Body of pancreas (tissue), 4 donors: ENCODE data around the gene ATXN1. TPM values are rescaled to one million over a fixed set of nuclear protein-coding genes. Genes with fewer than 3 reads are reported as not detected.

ENCODE experiments used
- ATAC-seq: fragments of 150-250 bp; one replicate; pipeline ENCODE4 v1.9.1; 2016
- DNase-seq, 4 donors: peaks; one replicate each; pipeline ENCODE4 v3.0.0-alpha.2; 2019
- H3K27ac ChIP-seq, 4 donors: fragments of 200-600 bp; sonication (generic); 1 replicate in 3 of 4; 2 replicates in 1 of 4; pipeline versions ENCODE4 v1.5.1 to v1.6.1; 2016 to 2019; ENCODE audit warnings: mild to moderate bottlenecking in 1 of 4, mixed read lengths in 1 of 4, moderate library complexity in 1 of 4
- H3K27me3 ChIP-seq, 2 donors: fragments of 200-600 bp; sonication (generic); one replicate each; pipeline ENCODE4 v1.6.0; 2016; ENCODE audit warnings: mild to moderate bottlenecking in 1 of 2
- H3K36me3 ChIP-seq, 2 donors: fragments of 200-600 bp; sonication (generic); replicated peaks in 1 of 2; 2 replicates each; pipeline ENCODE4 v1.5.1; 2016; ENCODE audit warnings: low read depth in 2 of 2; ENCODE audit not compliant: insufficient read depth in 1 of 2
- H3K4me1 ChIP-seq: fragments of 200-600 bp; sonication (generic); one replicate; pipeline ENCODE4 v1.6.0; 2016
- H3K4me3 ChIP-seq, 2 donors: fragments of 200-600 bp; sonication (generic); 1 replicate in 1 of 2; 2 replicates in 1 of 2; pipeline ENCODE4 v1.5.1; 2016 to 2019
- H3K9me3 ChIP-seq, 3 donors: fragments of 200-600 bp; sonication (generic); 1 replicate in 2 of 3; 2 replicates in 1 of 3; pipeline ENCODE4 v1.5.1; 2016
- POLR2A ChIP-seq, 3 donors: fragments of 450-650 bp; IDR thresholded peaks; one replicate each; pipeline ENCODE4 v1.6.1; 2016; ENCODE audit warnings: antibody characterized with exemption in 3 of 3, mild to moderate bottlenecking in 2 of 3
- WGBS, 2 donors: methylation state at CpG; one replicate each; pipeline ENCODE4 v1.1.5; 2017; 5-methylcytosine and 5-hydroxymethylcytosine counted together
- intact Hi-C: fragments of 100-400 bp; cut with DNase I; formaldehyde crosslinking; loops from one replicate; pipeline ENCODE4 v1.15.1; 2023
- total RNA-seq, 2 donors: library from RNA; depleted of rRNA; stranded (reverse); fragments of >200 nt; gene quantifications; one replicate each; pipeline ENCODE4 v1.1.0, GENCODE V29; 2016
- TF ChIP-seq, protein P1 (sequence below), 7 experiments: fragments of 450-650 bp in 4 of 7; fragments of 200-600 bp in 3 of 7; sonication (generic) in 3 of 7; IDR thresholded peaks; one replicate each; pipeline ENCODE4 v1.5.1; 2016 to 2019; ENCODE audit warnings: antibody characterized with exemption in 7 of 7

Gene ATXN1
- total RNA-seq, 2 donors from 2014 or later: 24.6 to 24.7 TPM

DNA sequence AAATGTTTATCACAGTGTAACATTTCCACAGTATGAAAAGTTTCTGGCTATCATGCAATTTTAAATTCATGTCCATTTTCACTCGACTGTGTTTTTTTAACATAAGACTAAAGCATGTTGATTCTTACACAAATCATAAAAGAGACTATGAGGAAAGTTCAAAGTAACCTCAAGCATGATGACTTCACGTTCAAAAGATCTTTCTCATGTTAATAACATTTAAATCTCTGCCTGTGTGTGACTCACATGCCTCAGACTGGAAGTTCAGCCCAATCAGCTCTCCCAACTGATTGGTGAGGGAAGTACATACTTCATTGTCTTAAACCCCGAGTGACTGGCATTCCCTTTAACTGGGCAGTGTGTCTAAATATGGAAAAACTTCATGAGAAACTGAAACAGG is 37.4 kb downstream of the ATXN1 start:
- DNase-seq (peak in 1 of 4 donors; percentile 22), ATAC-seq (peak; percentile 40)
- 52 to 56% methylated on average over 3 of the region's 3 CpGs for WGBS, 2 donors

GRCh38 chr6:16723402-16723801 is 37.9 kb downstream of the ATXN1 start:
- no peak for TF ChIP-seq POLR2A (IDR thresholded peaks at IDR 0.05)
- TF ChIP-seq, protein P1, sequence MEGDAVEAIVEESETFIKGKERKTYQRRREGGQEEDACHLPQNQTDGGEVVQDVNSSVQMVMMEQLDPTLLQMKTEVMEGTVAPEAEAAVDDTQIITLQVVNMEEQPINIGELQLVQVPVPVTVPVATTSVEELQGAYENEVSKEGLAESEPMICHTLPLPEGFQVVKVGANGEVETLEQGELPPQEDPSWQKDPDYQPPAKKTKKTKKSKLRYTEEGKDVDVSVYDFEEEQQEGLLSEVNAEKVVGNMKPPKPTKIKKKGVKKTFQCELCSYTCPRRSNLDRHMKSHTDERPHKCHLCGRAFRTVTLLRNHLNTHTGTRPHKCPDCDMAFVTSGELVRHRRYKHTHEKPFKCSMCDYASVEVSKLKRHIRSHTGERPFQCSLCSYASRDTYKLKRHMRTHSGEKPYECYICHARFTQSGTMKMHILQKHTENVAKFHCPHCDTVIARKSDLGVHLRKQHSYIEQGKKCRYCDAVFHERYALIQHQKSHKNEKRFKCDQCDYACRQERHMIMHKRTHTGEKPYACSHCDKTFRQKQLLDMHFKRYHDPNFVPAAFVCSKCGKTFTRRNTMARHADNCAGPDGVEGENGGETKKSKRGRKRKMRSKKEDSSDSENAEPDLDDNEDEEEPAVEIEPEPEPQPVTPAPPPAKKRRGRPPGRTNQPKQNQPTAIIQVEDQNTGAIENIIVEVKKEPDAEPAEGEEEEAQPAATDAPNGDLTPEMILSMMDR (IDR thresholded peaks at IDR 0.05): no peak
- WGBS, 2 donors: 92 to 93% methylated on average over 2 of the region's 2 CpGs
- intact Hi-C loops: no loop called here
- Histone ChIP-seq H3K4me1 (peaks cover 29% of the 10 kb centered on the region), H3K36me3 (no peaks in the 10 kb centered on the region), H3K9me3 (no peaks in the 10 kb centered on the region), H3K27ac (no peak overlapping the region), H3K4me3 (no peak overlapping the region), H3K27me3 (no peaks in the 10 kb centered on the region)
- ATAC-seq (no peak), DNase-seq (no peak)

More for the DNA sequence above, 37.4 kb downstream of the ATXN1 start:
- intact Hi-C loops: no loop called here
- Histone ChIP-seq H3K4me1 (peaks cover 25% of the 10 kb centered on the region), H3K27me3 (no peaks in the 10 kb centered on the region), H3K36me3 (no peaks in the 10 kb centered on the region), H3K27ac (no peak overlapping the region), H3K4me3 (no peak overlapping the region), H3K9me3 (no peaks in the 10 kb centered on the region)
- TF ChIP-seq, protein P1 (IDR thresholded peaks at IDR 0.05): no peak
- TF ChIP-seq POLR2A (IDR thresholded peaks at IDR 0.05): no peak

- H3K4me3 ChIP-seq: no peak overlapping the region
- H3K4me1 ChIP-seq: peaks cover 33% of the 10 kb centered on the region
- H3K36me3 ChIP-seq: no peaks in the 10 kb centered on the region
- no peaks in the 10 kb centered on the region for H3K27me3 ChIP-seq
- no peak for TF ChIP-seq POLR2A (IDR thresholded peaks at IDR 0.05)
- TF ChIP-seq, protein P1 (IDR thresholded peaks at IDR 0.05): no peak
- ATAC-seq (no peak), DNase-seq (no peak)
- 80 to 82% methylated on average over 3 of the region's 3 CpGs for WGBS, 2 donors
- intact Hi-C loops: no loop called here
- H3K27ac ChIP-seq: no peak overlapping the region
- H3K9me3 ChIP-seq: no peaks in the 10 kb centered on the region
Observed at GRCh38 chr6:16722630-16723029, 38.6 kb downstream of the ATXN1 start.

- TF ChIP-seq POLR2A (IDR thresholded peaks at IDR 0.05): no peak
- TF ChIP-seq, protein P1 (IDR thresholded peaks at IDR 0.05): no peak
- intact Hi-C loops: no loop called here
- Histone ChIP-seq H3K4me1 (peaks cover 33% of the 10 kb centered on the region), H3K4me3 (no peak overlapping the region), H3K36me3 (no peaks in the 10 kb centered on the region), H3K9me3 (no peaks in the 10 kb centered on the region), H3K27ac (no peak overlapping the region), H3K27me3 (no peaks in the 10 kb centered on the region)
- no peak for DNase-seq
- WGBS, 2 donors: 83 to 85% methylated on average over 5 of the region's 5 CpGs
- ATAC-seq: no peak
Observed at GRCh38 chr6:16721977-16722376, 39.3 kb downstream of the ATXN1 start.

DNA sequence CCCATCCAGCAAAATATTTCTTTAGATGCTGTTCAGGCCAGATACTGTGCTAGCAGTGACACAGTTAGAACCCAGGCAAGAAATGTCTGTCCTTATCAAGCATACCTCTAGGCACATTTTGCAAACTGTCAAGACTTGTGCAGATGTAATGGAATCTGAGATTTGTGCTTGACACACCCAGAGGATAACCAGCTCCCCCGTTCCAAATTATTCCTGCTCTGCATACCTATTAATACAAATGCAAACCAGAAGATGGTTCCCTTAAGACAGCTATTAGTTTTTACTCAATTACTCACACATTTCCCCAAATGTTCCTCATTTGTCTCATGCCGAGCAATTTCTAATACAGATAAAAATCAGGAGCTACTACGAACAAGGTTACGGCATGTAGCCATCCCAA is 40.4 kb downstream of the ATXN1 start:
- DNase-seq (no peak), ATAC-seq (no peak)
- Histone ChIP-seq H3K27me3 (no peaks in the 10 kb centered on the region), H3K27ac (no peak overlapping the region), H3K4me3 (no peak overlapping the region), H3K4me1 (peaks cover 23% of the 10 kb centered on the region), H3K9me3 (no peaks in the 10 kb centered on the region), H3K36me3 (no peaks in the 10 kb centered on the region)
- WGBS, 2 donors: 91 to 92% methylated on average over 4 of the region's 4 CpGs
- intact Hi-C loops: no loop called here
- no peak for TF ChIP-seq POLR2A (IDR thresholded peaks at IDR 0.05)
- TF ChIP-seq, protein P1 (IDR thresholded peaks at IDR 0.05): no peak
